Gastrocnemius medialis (tissue), 4 donors: ENCODE measurements around the gene TTC12.

ENCODE experiments used
- POLR2A ChIP-seq, 2 donors: fragments of 450-650 bp; IDR thresholded peaks; one replicate each; pipeline ENCODE4 v1.6.1; 2017; ENCODE audit warnings: antibody characterized with exemption in 2 of 2, mild to moderate bottlenecking in 2 of 2, moderate library complexity in 2 of 2
- TF ChIP-seq, protein P1 (sequence below), 5 experiments: fragments of 450-650 bp in 3 of 5; fragments of 200-600 bp in 2 of 5; sonication (generic) in 2 of 5; IDR thresholded peaks in 4 of 5; conservative IDR thresholded peaks in 1 of 5; 1 replicate in 4 of 5; 2 replicates in 1 of 5; pipeline ENCODE4 v1.5.1; 2016 to 2019; ENCODE audit warnings: antibody characterized with exemption in 5 of 5, mild to moderate bottlenecking in 3 of 5, moderate library complexity in 3 of 5

GRCh38 chr11:113373981-113374560, 59.7 kb downstream of the TTC12 start:
- TF ChIP-seq, protein P1, sequence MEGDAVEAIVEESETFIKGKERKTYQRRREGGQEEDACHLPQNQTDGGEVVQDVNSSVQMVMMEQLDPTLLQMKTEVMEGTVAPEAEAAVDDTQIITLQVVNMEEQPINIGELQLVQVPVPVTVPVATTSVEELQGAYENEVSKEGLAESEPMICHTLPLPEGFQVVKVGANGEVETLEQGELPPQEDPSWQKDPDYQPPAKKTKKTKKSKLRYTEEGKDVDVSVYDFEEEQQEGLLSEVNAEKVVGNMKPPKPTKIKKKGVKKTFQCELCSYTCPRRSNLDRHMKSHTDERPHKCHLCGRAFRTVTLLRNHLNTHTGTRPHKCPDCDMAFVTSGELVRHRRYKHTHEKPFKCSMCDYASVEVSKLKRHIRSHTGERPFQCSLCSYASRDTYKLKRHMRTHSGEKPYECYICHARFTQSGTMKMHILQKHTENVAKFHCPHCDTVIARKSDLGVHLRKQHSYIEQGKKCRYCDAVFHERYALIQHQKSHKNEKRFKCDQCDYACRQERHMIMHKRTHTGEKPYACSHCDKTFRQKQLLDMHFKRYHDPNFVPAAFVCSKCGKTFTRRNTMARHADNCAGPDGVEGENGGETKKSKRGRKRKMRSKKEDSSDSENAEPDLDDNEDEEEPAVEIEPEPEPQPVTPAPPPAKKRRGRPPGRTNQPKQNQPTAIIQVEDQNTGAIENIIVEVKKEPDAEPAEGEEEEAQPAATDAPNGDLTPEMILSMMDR (IDR thresholded peaks at IDR 0.05 in 4 of 5, conservative IDR thresholded peaks at IDR 0.05 in 1 of 5): no peak
- TF ChIP-seq POLR2A (IDR thresholded peaks at IDR 0.05): no peak
